HCEC 1CT (cell line): Measurements from ENCODE around the gene MISP3.
A peak's percentile ranks its signal among the peaks of the same experiment; 100 is the strongest.

Experiments
- DNase-seq: peaks from one replicate; pipeline ENCODE4 v3.0.0-alpha.2; 2017

MISP3 gene

DNA sequence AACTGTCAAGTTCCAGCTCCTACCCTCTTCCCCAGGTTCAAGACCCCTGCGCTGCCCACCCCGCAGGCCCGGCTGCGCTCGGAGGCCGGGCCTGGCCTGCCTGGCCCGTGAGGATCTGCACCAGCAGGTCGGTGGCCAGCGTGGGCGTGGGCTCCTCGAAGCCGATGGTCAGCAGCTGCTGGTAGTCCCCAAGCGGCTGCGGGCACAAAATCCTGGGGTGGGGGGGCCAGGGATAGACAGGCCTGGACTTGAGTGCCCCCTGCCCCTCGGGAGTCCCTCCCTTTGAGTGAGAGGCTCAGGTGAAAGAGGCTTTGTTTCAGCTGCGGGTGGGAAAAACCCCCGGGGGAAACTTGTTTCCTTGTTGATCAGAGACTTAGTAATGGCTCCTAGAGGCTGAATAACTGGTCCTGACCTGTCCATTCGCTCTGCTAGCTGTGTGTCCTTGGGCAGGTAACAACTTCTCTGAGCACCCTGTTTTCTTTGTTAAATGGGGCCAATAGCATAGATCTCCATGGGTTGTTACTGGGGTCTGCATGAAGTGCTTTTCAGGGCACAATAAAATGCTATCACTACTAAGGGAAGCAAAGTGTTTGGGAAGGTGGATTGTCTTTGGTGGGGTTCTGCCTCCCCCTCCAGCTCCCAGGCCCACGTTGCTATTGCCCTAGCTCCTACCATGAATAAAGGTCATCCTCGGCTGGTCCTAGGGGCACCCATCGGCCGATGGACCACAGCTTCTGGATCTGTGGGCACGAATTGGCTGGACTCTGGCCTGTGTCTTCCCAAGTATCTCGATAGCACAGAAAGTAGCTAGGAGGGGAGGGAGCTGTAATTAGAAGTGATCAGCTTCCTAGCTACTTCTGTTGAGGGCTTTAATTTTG, 9.4 kb downstream of the MISP3 start:
- DNase-seq, result no peak

DNA sequence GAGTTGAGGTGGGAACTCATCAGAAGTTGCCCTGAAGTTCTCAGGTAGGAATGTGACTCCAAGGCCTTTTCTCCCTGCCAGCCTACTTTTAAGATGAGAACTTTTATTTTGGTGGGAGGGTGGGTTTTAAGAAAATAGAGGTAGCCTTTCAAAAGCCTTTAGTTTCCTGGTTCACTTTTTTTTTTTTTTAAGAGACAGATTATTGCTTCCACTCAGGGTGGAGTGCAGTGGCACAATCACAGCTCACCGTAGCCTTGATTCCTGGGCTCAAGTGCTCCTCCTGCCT, 10.0 kb downstream of the MISP3 start:
- DNase-seq, result no peak

DNA sequence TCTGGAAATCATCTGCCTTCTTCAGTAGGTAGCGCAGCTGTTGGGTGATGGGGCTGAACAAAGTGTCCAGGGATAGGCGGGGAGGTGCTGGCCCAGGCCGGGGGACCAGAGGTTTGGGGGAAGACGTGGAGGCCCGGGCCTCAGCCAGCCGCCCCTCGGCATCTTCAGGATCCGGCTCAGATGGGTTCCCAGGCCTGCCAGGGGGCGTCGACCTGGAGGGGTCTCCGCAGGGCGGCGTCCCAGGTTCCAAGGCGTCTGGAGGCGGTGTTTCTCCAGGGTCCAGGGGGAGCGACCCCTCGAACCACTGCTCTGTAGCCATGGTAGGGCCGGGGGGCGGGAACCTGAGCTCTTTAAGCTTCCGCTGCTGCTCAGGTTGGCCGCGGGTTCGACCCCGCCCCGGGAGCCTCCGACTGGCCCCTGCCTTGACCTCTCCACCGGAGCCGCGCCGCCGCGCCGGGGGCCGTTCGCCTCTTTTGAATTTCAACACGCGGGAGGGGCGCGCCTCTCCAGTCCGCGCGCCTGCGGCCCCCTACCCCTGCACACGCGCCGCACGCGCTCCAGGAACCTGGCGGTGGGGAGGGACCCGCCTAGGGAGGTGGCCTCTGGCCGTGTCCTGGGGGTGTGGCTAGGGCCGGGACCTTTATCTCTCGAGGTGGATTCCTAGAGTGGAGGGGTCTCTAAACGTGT, 12.9 kb downstream of the MISP3 start, which contains the start of gene C19orf67:
Gene C19orf67 (minus strand): TSS at position 475 of the 687 bp plus-strand sequence. CDS start 156 bp downstream, at position 319.
- DNase-seq, result no peak

DNA sequence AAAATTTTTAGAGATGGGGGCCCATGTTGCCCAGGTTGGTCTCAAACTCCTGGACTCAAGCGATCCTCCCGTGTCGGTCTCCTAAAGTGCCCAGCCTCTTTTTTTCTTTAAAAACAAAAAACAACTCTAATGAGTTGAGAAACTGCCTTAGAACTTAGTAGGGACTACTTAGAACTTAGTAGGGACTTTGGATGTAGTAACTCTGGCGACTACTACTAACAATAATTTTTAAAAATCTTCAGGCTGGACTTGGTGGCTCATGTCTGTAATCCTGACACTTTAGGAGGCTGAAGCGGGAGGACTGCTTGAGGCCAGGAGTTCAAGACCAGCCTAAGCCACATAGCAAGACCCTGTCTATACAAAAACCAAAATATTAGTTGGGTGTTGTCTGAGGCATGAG, 13.5 kb downstream of the MISP3 start:
- no peak for DNase-seq

GRCh38 chr19:14088634-14089411, 16.2 kb downstream of the MISP3 start:
- DNase-seq, result no peak

- no peak for DNase-seq
Observed at GRCh38 chr19:14089412-14089661, 16.8 kb downstream of the MISP3 start.

- peak; percentile 72 for DNase-seq
Observed at GRCh38 chr19:14089662-14090508, 17.3 kb downstream of the MISP3 start.

GRCh38 chr19:14090509-14091080, 18.0 kb downstream of the MISP3 start, which contains the start of gene SAMD1:
Gene SAMD1, minus strand, starts transcription at chr19:14090751.
- peak; percentile 87 for DNase-seq

DNA sequence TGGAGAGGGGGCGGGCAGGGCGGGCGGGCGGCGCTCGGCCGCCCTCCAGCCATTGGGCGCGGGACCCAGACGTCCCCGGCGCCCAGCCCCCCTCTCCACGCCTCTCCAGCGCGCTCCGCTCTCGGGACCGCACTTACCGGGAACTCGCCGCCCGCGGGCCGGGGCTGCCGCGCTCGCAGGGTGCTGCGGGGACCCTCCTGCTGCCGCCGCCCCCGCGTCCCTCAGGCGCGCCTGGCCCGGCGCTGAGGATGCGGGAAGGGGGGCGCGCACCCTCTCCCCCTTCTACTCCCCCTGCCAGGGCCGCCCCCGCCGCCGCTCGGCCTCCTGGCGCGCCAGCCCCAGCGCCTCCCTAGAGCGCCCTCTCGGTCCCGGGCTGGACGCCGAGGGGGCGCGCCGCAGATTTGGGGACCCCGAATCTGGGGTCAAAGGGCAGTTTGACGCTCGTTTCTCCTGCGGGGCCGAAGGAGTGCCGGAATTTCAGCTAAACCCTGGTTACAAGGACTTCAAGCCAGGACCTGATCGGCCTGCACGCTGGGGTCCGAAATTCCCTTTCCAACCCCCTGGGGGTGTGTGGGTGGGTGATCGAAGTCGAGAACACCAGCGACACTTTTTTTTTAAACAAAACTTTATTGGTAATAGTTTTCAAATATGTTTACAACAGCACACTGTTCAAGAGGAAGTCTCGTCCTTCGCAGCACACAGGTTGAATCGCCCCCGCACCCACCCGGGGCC, 18.7 kb downstream of the MISP3 start:
- peak; percentile 67 for DNase-seq

DNA sequence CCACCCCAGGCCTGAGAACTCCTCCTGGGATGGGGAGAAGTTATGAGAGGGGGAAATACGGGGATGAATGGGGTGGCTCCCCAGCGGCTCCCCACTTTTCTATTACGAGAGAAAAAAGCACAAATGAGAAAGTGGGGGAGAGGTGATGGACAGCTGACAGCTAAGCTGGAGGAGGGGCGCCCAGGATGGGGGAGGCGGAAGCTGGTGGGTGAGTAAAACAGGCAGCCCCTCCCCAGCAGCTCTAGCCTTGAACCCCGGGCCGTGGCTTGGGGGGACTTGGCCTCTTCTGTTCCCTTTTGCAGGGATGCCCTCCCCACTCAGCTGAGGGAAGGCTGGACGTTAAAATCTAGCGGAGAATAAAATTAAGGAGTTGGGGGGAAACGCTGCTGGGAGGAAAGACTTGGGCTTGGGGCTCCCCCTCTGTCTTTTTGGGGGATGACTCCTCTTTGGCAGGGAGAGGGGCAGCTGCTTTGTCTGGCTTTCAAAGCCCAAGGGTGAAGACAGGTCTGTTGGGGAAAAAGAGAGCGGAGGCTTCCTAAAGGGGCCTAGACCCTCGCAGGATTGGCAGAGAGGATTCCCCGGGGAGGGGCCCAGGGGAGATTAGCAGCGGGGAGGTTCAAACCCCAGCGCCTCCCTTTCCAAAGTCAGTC, 19.4 kb downstream of the MISP3 start:
- no peak for DNase-seq

- DNase-seq, result no peak
Observed at GRCh38 chr19:14093117-14093823, 20.7 kb downstream of the MISP3 start.

DNA sequence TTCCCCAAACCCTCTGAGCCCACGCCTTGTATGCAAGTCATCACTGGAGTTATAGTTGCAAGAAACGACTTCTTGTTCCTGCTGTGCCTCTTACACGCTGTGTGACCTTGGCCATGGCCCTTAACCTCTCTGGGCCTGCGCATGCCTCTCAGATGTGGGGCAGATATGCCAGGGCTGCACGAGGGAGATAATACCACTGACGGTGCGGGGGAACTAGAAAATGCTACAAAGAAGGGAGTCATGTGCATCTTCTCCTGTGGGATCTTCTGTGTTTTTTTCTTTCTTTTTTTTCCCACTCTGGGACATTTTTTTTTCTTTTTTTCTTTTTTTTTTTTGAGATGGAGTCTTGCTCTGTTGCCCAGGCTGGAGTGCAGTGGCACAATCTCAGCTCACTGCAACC, 22.3 kb downstream of the MISP3 start:
- DNase-seq, result no peak

GRCh38 chr19:14096272-14096992, 23.8 kb downstream of the MISP3 start:
- no peak for DNase-seq

DNA sequence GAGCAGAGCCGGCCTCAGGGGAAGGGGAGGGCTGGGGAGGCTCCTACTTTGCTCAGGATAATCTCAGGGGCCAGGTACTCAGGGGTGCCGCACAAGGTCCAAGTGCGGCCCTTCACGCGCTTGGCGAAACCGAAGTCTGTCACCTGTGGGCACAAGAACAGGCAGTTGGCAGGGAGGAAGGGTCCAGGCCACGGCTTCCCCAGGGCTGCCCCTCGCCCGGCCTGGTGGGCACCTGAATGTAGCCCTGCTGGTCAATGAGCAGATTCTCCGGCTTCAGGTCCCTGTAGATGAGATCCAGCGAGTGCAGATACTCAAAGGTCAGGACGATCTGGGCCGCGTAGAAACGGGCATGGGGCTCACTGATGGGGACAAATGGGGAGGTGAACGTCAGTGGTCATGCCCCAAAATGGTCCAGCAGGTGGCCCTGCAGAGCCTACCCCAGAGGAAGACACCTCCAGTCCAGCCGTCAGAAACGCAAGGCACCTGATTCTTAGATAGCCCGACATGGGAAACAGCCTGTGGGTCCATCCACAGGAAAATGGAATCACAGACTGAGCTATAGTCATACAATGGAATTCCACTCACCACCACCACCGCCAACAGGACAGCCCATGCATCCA, 25.1 kb downstream of the MISP3 start:
- no peak for DNase-seq

- DNase-seq, result no peak
Observed at GRCh38 chr19:14101003-14101545, 28.5 kb downstream of the MISP3 start.

GRCh38 chr19:14102102-14102696, 29.6 kb downstream of the MISP3 start:
- DNase-seq, result no peak

DNA sequence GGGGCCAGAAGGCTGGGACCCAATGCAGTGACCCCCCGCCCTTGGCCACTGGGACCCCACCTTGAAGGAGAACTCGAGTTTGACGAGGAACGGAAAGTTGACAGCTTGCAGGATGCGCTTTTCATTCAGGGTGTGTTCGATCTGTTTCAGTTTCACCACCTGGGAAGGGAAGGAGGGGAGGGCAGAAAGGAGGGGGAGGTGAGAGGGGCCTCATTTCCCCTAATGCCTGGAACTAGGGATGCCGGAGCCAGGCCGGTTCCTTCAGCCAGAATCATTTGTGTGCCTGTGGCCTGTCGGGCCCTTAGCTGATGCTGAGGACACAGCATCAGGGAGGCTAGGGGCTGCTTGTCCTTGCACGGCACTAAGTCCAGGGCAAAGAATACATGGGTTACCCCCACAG, 30.2 kb downstream of the MISP3 start:
- no peak for DNase-seq

DNA sequence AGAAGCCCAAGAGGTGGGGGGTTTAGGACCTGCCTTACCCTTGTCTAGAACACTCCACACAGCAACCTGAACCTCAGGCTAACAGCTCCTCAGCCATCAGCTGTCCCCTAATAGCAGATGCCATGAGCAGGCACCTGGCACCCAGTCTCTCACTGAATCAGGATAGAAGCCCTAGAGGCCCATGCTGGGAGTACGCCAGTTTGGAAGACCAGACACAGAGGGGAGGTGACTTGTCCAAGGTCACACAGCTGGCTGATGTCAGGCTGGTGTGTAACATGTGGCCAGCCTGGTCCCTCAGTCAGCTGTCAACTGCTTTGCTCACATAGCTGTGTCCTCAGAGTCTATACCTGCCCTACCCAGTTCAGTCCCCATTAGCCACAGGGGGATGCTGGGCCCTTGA, 30.7 kb downstream of the MISP3 start:
- DNase-seq, result no peak

GRCh38 chr19:14105680-14106079, 33.1 kb downstream of the MISP3 start:
- DNase-seq, result no peak
